Measurements from ENCODE around the gene KRTAP4-5.
"Not testable (repeated sequence)": the region's sequence is repeated elsewhere in the genome, so short reads cannot be mapped to it uniquely, and the experiment has no call there.

KRTAP4-5 gene

GRCh38 chr17:41103896-41104295, 45.7 kb downstream of the KRTAP4-5 start:
- Histone ChIP-seq H3K4me2 (ENCODE audit: low read length, poor library complexity, severe bottlenecking) (no peak overlapping the region), H3K23ac (ENCODE audit: low read length in 2 of 2) (no peak overlapping the region), H3K4ac (ENCODE audit: low read depth in 1 of 2, low read length in 2 of 2) (no peak overlapping the region), H2BK5ac (ENCODE audit: low read depth, low read length, poor library complexity, severe bottlenecking) (no peak overlapping the region), H3K27ac (ENCODE audit: low read length, poor library complexity, severe bottlenecking) (peak overlapping the region; percentile 83), H4K91ac (ENCODE audit: low read length) (no peak overlapping the region), H3K4me3 (ENCODE audit: insufficient read depth in 1 of 2, low read depth in 1 of 2, low read length in 2 of 2) (no peak overlapping the region), H2AFZ (ENCODE audit: low read depth, low read length) (no peak overlapping the region), H3K36me3 (ENCODE audit: control insufficient read depth in 1 of 2, insufficient read depth in 2 of 2, low read depth in 1 of 2, low read length in 2 of 2) (no peaks in the 10 kb centered on the region), H3K9me3 (ENCODE audit: control insufficient read depth, low read length) (no peaks in the 10 kb centered on the region), H3K18ac (ENCODE audit: low read depth in 1 of 2, low read length in 2 of 2) (no peak overlapping the region), H2BK120ac (ENCODE audit: low read depth, low read length) (no peak overlapping the region), H3K4me1 (ENCODE audit: control insufficient read depth, insufficient read depth, low read depth, low read length) (peaks cover 9% of the 10 kb centered on the region), H2AK5ac (ENCODE audit: low read length, severe bottlenecking) (no peak overlapping the region), H3K79me1 (replicated peaks; ENCODE audit: low read length, poor library complexity, severe bottlenecking) (no peaks in the 10 kb centered on the region), H4K8ac (ENCODE audit: low read length) (no peak overlapping the region), H3K9ac (ENCODE audit: low read length) (no peak overlapping the region), H2BK15ac (ENCODE audit: low read depth, poor library complexity, severe bottlenecking) (no peak overlapping the region), H3K27me3 (ENCODE audit: control insufficient read depth in 1 of 2, insufficient read depth in 1 of 2, low read length in 2 of 2) (no peaks in the 10 kb centered on the region), H2BK12ac (ENCODE audit: low read length in 2 of 2) (no peak overlapping the region), H3K14ac (ENCODE audit: low read length in 2 of 2) (no peak overlapping the region)
- no CpG with 5 or more reads among the region's 1 CpG for WGBS
- peak; percentile 13 for DNase-seq

DNA sequence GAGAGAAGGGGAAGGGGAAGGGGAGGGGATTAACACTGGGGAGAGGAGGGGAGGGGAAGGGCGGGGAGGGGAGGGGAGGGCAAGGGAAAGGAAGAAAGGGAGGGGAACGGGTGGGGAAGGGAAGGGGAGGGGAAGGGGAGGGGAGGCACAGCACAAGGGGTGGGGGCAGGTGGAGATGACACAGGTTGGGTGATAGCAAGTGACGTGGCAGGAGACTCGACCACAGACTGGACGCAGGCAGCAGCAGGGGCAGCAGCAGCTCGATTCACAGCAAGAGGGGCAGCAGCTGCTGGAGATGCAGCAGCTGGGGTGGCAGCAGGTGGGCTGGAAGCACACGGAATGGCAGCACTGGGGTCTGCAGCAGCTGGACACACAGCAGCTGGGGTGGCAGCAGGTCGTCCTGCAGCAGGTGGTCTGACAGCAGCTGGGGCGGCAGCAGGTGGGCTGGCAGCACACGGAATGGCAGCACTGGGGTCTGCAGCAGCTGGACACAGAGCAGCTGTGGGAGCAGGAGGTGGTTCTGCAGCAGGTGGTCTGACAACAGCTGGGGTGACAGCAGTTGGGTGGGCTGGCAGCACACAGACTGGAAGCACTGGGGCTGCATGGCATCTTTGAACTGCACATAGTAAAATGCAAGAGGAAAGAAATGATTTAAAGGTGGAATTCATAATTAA, 47.9 kb downstream of the KRTAP4-5 start, which contains the start of gene KRTAP4-16:
TSS of gene KRTAP4-16 (minus strand) at position 624 of the 674 bp plus-strand sequence. CDS start at position 624, 0 bp downstream.
- Histone ChIP-seq H3K36me3 (ENCODE audit: control insufficient read depth in 1 of 2, insufficient read depth in 2 of 2, low read depth in 1 of 2, low read length in 2 of 2) (no peaks in the 10 kb centered on the region), H3K4me3 (ENCODE audit: insufficient read depth in 1 of 2, low read depth in 1 of 2, low read length in 2 of 2) (no peak within 1 kb of the TSS), H3K14ac (ENCODE audit: low read length in 2 of 2) (peak within 1 kb of the TSS in 1 of 2 experiments; percentile 77), H3K4me1 (ENCODE audit: control insufficient read depth, insufficient read depth, low read depth, low read length) (peaks cover 17% of the 10 kb centered on the region), H3K27me3 (ENCODE audit: control insufficient read depth in 1 of 2, insufficient read depth in 1 of 2, low read length in 2 of 2) (no peaks in the 10 kb centered on the region), H2BK120ac (ENCODE audit: low read depth, low read length) (no peak within 1 kb of the TSS), H2BK12ac (ENCODE audit: low read length in 2 of 2) (no peak within 1 kb of the TSS), H2BK15ac (ENCODE audit: low read depth, poor library complexity, severe bottlenecking) (no peak within 1 kb of the TSS), H3K4me2 (ENCODE audit: low read length, poor library complexity, severe bottlenecking) (no peak within 1 kb of the TSS), H4K91ac (ENCODE audit: low read length) (peak within 1 kb of the TSS; percentile 23), H4K8ac (ENCODE audit: low read length) (no peak within 1 kb of the TSS), H2AFZ (ENCODE audit: low read depth, low read length) (no peak within 1 kb of the TSS), H3K4ac (ENCODE audit: low read depth in 1 of 2, low read length in 2 of 2) (no peak within 1 kb of the TSS), H3K9me3 (ENCODE audit: control insufficient read depth, low read length) (no peaks in the 10 kb centered on the region), H3K9ac (ENCODE audit: low read length) (no peak within 1 kb of the TSS), H2AK5ac (ENCODE audit: low read length, severe bottlenecking) (no peak within 1 kb of the TSS), H3K23ac (ENCODE audit: low read length in 2 of 2) (peak within 1 kb of the TSS in 1 of 2 experiments; percentile 60), H3K27ac (ENCODE audit: low read length, poor library complexity, severe bottlenecking) (no peak within 1 kb of the TSS), H2BK5ac (ENCODE audit: low read depth, low read length, poor library complexity, severe bottlenecking) (no peak within 1 kb of the TSS), H3K18ac (ENCODE audit: low read depth in 1 of 2, low read length in 2 of 2) (no peak within 1 kb of the TSS), H3K79me1 (replicated peaks; ENCODE audit: low read length, poor library complexity, severe bottlenecking) (no peaks in the 10 kb centered on the region)
- DNase-seq: no peak
- 68% methylated on average over 9 of the region's 10 CpGs for WGBS

- H4K91ac ChIP-seq (ENCODE audit: low read length); H2AFZ ChIP-seq (ENCODE audit: low read depth, low read length); H3K4ac ChIP-seq (ENCODE audit: low read depth in 1 of 2, low read length in 2 of 2); H3K23ac ChIP-seq (ENCODE audit: low read length in 2 of 2); H2BK120ac ChIP-seq (ENCODE audit: low read depth, low read length); H3K4me3 ChIP-seq (ENCODE audit: insufficient read depth in 1 of 2, low read depth in 1 of 2, low read length in 2 of 2); H3K36me3 ChIP-seq (ENCODE audit: control insufficient read depth in 1 of 2, insufficient read depth in 2 of 2, low read depth in 1 of 2, low read length in 2 of 2); H3K79me1 ChIP-seq (replicated peaks; ENCODE audit: low read length, poor library complexity, severe bottlenecking); H3K4me2 ChIP-seq (ENCODE audit: low read length, poor library complexity, severe bottlenecking); H3K14ac ChIP-seq (ENCODE audit: low read length in 2 of 2); H3K9me3 ChIP-seq (ENCODE audit: control insufficient read depth, low read length); H3K18ac ChIP-seq (ENCODE audit: low read depth in 1 of 2, low read length in 2 of 2); H2BK12ac ChIP-seq (ENCODE audit: low read length in 2 of 2); H3K27me3 ChIP-seq (ENCODE audit: control insufficient read depth in 1 of 2, insufficient read depth in 1 of 2, low read length in 2 of 2); H2BK15ac ChIP-seq (ENCODE audit: low read depth, poor library complexity, severe bottlenecking); H4K8ac ChIP-seq (ENCODE audit: low read length); H3K9ac ChIP-seq (ENCODE audit: low read length): not testable (repeated sequence)
- Histone ChIP-seq H2BK5ac (ENCODE audit: low read depth, low read length, poor library complexity, severe bottlenecking) (peak overlapping the region; percentile 31), H3K27ac (ENCODE audit: low read length, poor library complexity, severe bottlenecking) (peak overlapping the region; percentile 51), H3K4me1 (ENCODE audit: control insufficient read depth, insufficient read depth, low read depth, low read length) (peaks cover 13% of the 10 kb centered on the region), H2AK5ac (ENCODE audit: low read length, severe bottlenecking) (peak overlapping the region; percentile 97)
- WGBS: 82% methylated on average over 6 of the region's 7 CpGs
- peak; percentile 45 for DNase-seq
Measured at GRCh38 chr17:41099682-41100480, 49.7 kb downstream of the KRTAP4-5 start.
